ENCODE data around the gene SPATS2.

- TF ChIP-seq, protein P1, sequence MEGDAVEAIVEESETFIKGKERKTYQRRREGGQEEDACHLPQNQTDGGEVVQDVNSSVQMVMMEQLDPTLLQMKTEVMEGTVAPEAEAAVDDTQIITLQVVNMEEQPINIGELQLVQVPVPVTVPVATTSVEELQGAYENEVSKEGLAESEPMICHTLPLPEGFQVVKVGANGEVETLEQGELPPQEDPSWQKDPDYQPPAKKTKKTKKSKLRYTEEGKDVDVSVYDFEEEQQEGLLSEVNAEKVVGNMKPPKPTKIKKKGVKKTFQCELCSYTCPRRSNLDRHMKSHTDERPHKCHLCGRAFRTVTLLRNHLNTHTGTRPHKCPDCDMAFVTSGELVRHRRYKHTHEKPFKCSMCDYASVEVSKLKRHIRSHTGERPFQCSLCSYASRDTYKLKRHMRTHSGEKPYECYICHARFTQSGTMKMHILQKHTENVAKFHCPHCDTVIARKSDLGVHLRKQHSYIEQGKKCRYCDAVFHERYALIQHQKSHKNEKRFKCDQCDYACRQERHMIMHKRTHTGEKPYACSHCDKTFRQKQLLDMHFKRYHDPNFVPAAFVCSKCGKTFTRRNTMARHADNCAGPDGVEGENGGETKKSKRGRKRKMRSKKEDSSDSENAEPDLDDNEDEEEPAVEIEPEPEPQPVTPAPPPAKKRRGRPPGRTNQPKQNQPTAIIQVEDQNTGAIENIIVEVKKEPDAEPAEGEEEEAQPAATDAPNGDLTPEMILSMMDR (IDR thresholded peaks at IDR 0.05) = no peak
- TF ChIP-seq, protein P2, sequence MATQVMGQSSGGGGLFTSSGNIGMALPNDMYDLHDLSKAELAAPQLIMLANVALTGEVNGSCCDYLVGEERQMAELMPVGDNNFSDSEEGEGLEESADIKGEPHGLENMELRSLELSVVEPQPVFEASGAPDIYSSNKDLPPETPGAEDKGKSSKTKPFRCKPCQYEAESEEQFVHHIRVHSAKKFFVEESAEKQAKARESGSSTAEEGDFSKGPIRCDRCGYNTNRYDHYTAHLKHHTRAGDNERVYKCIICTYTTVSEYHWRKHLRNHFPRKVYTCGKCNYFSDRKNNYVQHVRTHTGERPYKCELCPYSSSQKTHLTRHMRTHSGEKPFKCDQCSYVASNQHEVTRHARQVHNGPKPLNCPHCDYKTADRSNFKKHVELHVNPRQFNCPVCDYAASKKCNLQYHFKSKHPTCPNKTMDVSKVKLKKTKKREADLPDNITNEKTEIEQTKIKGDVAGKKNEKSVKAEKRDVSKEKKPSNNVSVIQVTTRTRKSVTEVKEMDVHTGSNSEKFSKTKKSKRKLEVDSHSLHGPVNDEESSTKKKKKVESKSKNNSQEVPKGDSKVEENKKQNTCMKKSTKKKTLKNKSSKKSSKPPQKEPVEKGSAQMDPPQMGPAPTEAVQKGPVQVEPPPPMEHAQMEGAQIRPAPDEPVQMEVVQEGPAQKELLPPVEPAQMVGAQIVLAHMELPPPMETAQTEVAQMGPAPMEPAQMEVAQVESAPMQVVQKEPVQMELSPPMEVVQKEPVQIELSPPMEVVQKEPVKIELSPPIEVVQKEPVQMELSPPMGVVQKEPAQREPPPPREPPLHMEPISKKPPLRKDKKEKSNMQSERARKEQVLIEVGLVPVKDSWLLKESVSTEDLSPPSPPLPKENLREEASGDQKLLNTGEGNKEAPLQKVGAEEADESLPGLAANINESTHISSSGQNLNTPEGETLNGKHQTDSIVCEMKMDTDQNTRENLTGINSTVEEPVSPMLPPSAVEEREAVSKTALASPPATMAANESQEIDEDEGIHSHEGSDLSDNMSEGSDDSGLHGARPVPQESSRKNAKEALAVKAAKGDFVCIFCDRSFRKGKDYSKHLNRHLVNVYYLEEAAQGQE (IDR thresholded peaks at IDR 0.05; ENCODE audit: insufficient read depth in 1 of 2, low read depth in 2 of 2, low read length in 1 of 2) = no peak
Observed at GRCh38 chr12:49432616-49433015, 65.4 kb downstream of the SPATS2 start.

Measured in Panc1 (cell line).